ENCODE data around the gene EFNB1. TPM values are rescaled to one million over a fixed set of nuclear protein-coding genes. Genes with fewer than 3 reads are reported as not detected.

EFNB1 gene
- total and polyA plus RNA-seq, 10 of the 15 experiments (the other 5 are each of a cell fraction or from before 2014, with no cell fraction given), result 0.02 to 1.0 (median 0.81) TPM; not detected in 1

DNA sequence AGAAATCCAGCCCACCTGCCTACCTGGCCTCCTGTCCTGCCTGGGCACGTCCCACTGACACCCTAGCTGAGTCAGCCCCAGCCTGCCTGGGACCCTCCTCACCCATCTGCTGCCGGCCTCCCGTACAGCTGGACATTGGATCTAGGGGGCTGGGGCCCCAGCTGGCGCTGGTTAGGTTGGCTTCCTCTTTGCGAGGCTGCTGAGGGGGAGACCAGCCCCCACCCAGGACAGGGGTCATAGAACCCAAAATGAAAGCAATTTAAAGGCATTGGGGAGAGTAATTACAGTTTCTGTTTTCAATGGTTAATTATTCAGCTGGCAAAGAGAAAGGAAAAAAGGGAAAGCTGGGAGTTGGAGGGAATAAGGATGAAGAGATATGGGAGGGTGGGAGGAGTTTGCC lies 15.8 kb downstream of the EFNB1 start (continued):
- TF ChIP-seq, protein P1, sequence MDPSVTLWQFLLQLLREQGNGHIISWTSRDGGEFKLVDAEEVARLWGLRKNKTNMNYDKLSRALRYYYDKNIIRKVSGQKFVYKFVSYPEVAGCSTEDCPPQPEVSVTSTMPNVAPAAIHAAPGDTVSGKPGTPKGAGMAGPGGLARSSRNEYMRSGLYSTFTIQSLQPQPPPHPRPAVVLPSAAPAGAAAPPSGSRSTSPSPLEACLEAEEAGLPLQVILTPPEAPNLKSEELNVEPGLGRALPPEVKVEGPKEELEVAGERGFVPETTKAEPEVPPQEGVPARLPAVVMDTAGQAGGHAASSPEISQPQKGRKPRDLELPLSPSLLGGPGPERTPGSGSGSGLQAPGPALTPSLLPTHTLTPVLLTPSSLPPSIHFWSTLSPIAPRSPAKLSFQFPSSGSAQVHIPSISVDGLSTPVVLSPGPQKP (IDR thresholded peaks at IDR 0.05; ENCODE audit: low read depth, low read length), result no peak
- TF ChIP-seq FOXM1 (IDR thresholded peaks at IDR 0.05; ENCODE audit: low read depth, low read length) (no peak), HDAC6 (IDR thresholded peaks at IDR 0.05; ENCODE audit: unreplicated experiment) (no peak)

DNA sequence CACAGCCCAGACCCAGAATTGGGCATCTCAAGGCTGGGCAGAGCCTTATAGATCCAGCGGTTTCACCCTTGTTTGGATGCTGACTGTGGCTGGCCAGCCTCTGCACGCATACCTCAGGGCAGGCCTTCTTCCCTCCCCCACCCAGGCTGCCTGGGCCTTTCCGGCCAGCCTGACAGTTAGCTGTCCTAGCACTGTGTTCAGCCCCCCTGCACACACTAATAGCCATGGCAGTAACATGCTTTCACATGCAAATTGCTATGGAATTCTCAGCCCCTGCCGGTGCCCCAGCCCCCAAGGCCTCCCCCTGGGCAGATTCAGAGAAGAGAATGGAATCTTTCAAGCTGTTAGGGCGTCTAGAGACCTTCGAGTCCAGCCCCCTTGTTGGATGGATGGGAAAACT lies 17.7 kb downstream of the EFNB1 start:
- Histone ChIP-seq H3K4me2 (ENCODE audit: control insufficient read depth, insufficient read depth) (no peak overlapping the region), H3K79me2 (ENCODE audit: control insufficient read depth, insufficient read depth, low read length) (no peaks in the 10 kb centered on the region), H2AFZ (ENCODE audit: control insufficient read depth, low read depth, low read length) (no peak overlapping the region), H4K20me1 (ENCODE audit: control insufficient read depth, insufficient read depth) (no peaks in the 10 kb centered on the region; the same call in 1 of the 2 replicates), H3K27ac (ENCODE audit: control insufficient read depth, insufficient read depth) (no peak overlapping the region), H3K9me3 (replicated peaks; ENCODE audit: control insufficient read depth, insufficient read depth, low read length) (no peaks in the 10 kb centered on the region), H3K4me3 (no peak overlapping the region), H3K9ac (ENCODE audit: control insufficient read depth, insufficient read depth, low read length) (no peak overlapping the region), H3K36me3 (ENCODE audit: control insufficient read depth in 2 of 2, insufficient read depth in 2 of 2, low read length in 1 of 2) (no peaks in the 10 kb centered on the region), H3K27me3 (replicated peaks in 1 of 2; ENCODE audit: control insufficient read depth in 2 of 2, insufficient read depth in 2 of 2, low read length in 1 of 2) (peaks cover 0 to 2% of the 10 kb centered on the region in 2 experiments; a peak in 1 of 4 replicates), H3K4me1 (ENCODE audit: control insufficient read depth, insufficient read depth, low read length) (no peaks in the 10 kb centered on the region)
- FAIRE-seq, result no peak
- BruUV-seq (replicated peaks), result no TSS peak
- intact Hi-C loops (cut with micrococcal nuclease; ENCODE audit: unreplicated experiment), result no loop called here
- in situ Hi-C loops (cut with MboI), result no loop called here
- ChIA-PET SMC1A (ENCODE audit: uncharacterized antibody, unreplicated experiment) (no interaction called here), RAD21 (ENCODE audit: unreplicated experiment) (no interaction called here), CTCF (no interaction called here), POLR2A (no interaction called here)
- DNase-seq (ENCODE audit: low read depth, low spot score), result no peak
- TF ChIP-seq, protein P2, sequence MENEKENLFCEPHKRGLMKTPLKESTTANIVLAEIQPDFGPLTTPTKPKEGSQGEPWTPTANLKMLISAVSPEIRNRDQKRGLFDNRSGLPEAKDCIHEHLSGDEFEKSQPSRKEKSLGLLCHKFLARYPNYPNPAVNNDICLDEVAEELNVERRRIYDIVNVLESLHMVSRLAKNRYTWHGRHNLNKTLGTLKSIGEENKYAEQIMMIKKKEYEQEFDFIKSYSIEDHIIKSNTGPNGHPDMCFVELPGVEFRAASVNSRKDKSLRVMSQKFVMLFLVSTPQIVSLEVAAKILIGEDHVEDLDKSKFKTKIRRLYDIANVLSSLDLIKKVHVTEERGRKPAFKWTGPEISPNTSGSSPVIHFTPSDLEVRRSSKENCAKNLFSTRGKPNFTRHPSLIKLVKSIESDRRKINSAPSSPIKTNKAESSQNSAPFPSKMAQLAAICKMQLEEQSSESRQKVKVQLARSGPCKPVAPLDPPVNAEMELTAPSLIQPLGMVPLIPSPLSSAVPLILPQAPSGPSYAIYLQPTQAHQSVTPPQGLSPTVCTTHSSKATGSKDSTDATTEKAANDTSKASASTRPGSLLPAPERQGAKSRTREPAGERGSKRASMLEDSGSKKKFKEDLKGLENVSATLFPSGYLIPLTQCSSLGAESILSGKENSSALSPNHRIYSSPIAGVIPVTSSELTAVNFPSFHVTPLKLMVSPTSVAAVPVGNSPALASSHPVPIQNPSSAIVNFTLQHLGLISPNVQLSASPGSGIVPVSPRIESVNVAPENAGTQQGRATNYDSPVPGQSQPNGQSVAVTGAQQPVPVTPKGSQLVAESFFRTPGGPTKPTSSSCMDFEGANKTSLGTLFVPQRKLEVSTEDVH (IDR thresholded peaks at IDR 0.05; ENCODE audit: low read depth, partially characterized antibody), result no peak
- TF ChIP-seq, protein P3, sequence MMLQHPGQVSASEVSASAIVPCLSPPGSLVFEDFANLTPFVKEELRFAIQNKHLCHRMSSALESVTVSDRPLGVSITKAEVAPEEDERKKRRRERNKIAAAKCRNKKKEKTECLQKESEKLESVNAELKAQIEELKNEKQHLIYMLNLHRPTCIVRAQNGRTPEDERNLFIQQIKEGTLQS (IDR thresholded peaks at IDR 0.05; ENCODE audit: borderline replicate concordance, extremely low read depth, low read depth, low read length), result no peak
- TF ChIP-seq RAD21 (IDR thresholded peaks at IDR 0.05; ENCODE audit: insufficient read depth, low read depth, low read length) (no peak), RUNX3 (IDR thresholded peaks at IDR 0.05; ENCODE audit: low read length) (no peak), POLR2AphosphoS5 (IDR thresholded peaks at IDR 0.05; ENCODE audit: low read length) (no peak), RB1 (IDR thresholded peaks at IDR 0.05; ENCODE audit: borderline replicate concordance) (no peak), SUZ12 (IDR thresholded peaks at IDR 0.05; ENCODE audit: unreplicated experiment) (no peak), MTA3 (IDR thresholded peaks at IDR 0.05; ENCODE audit: borderline replicate concordance, low read length) (no peak), SREBF1 (IDR thresholded peaks at IDR 0.05; ENCODE audit: low read length) (no peak)
- TF ChIP-seq, protein P4, sequence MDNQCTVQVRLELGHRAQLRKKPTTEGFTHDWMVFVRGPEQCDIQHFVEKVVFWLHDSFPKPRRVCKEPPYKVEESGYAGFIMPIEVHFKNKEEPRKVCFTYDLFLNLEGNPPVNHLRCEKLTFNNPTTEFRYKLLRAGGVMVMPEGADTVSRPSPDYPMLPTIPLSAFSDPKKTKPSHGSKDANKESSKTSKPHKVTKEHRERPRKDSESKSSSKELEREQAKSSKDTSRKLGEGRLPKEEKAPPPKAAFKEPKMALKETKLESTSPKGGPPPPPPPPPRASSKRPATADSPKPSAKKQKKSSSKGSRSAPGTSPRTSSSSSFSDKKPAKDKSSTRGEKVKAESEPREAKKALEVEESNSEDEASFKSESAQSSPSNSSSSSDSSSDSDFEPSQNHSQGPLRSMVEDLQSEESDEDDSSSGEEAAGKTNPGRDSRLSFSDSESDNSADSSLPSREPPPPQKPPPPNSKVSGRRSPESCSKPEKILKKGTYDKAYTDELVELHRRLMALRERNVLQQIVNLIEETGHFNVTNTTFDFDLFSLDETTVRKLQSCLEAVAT (IDR thresholded peaks at IDR 0.05), result no peak
- no peak for ATAC-seq
- WGBS (ENCODE audit: insufficient coverage, insufficient replicate concordance, low lambda C conversion rate, missing lambda C conversion rate), result 7% methylated on average over 6 of the region's 6 CpGs
